HS-27A (cell line): Measurements from ENCODE around the gene NAPEPLD.
"Not testable (repeated sequence)": the region's sequence is repeated elsewhere in the genome, so short reads cannot be mapped to it uniquely, and the experiment has no call there.

Experiments
- DNase-seq: peaks from one replicate; pipeline ENCODE4 v3.0.0-alpha.2; 2012; ENCODE audit warnings: low read depth, missing footprints

Gene NAPEPLD

DNA sequence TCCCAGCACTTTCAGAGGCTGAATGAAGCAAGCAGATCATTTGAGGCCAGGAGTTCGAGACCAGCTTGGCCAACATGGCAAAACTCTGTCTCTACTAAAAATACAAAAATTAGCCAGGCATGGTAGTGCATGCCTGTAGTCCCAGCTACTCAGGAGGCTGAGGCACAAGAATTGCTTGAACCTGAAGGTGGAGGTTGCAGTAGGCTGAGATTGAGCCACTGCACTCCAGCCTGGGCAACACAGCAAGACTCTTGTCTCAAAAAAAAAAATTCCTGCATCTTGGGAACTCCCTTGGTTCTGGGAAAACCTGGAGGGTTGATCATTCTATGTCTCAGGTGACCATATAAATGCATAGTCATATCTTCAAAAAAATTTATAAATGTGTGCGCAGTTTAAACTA, 4.1 kb downstream of the NAPEPLD start:
- not testable (repeated sequence) for DNase-seq

DNA sequence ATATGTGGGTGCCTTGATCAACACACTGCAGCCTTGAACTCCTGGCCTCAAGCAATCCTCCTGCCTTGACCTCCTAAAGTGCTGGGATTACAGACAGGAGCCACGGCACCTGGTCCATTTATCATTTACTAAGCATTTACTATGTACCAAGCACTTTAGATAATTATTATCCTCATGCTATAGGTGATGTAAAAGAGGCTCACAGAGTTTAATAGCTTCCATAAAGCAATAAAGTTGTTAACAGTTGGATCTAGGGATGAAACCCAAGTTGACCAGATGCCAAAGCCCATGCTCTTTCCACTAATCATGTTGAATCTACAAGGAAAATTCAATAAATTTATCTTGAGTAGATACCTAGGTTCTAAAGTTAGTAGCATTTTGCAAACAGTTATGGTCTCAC, 5.0 kb downstream of the NAPEPLD start:
- no peak for DNase-seq

DNA sequence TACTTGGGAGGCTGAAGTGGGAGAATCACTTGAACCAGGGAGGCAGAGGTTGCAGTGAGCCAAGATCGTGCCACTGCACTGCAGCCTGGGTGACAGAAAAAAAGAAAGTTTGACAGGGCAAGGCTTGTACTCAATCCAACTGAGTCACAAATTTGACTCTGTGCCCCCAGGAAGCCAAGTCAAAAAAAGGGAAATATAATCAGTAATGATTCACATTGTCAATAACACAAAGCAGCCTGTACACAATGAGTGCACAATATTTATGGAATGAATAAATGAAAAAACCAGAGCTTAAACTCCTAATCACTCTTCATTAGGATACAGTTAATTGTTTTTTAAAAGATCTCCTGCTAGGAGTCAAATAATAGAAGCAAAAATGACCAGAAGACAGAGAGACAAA, 6.4 kb downstream of the NAPEPLD start:
- no peak for DNase-seq

DNA sequence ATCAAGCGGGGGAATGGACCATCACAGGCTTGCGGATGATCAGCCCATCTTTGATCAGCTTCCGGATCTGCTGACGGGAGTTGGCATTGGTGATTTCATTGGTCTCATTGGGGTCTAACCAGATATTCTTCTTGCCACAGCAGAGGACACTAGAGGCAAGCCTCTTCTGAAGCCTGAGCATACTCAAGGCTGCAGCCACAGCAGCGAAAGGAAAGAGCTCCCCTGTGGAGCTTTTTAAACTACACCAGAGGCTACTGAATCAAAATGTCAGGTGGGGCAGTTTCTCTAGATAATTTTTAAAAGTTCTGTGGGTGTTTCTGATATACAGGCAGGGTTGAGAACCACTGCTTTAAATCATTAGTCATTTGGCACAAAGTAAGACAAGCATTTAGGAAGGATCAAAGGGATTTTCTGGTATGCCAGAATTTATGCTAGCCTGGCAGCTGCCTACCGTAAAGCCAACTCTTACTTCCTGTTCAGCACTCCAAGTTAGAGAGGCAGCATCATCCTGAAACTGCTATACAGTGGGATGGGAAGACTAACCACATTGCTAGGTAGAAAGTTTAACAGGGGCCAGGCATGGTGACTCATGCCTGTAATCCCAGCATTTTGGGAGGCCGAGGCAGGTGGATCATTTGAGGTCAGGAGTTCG, 7.0 kb downstream of the NAPEPLD start:
- DNase-seq = no peak

DNA sequence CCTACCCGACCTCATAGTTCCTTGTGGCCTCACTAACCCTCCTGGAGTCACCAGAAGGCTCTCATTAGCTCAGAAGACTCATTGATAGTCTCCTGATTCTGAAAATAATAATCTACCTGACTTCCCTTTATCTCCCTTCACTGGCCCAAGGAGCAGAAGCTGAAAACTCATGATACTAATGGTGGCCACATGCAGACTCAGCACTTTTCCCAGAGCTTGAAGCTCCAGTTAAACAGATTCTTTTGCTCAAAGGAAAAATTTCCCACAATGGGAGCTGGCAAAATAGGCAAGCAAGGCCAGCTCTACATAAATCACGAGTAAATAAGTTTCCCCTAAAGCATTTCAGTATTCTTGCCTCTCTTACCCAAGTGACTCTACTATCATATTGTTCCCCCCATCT, 8.2 kb downstream of the NAPEPLD start:
- no peak for DNase-seq

DNA sequence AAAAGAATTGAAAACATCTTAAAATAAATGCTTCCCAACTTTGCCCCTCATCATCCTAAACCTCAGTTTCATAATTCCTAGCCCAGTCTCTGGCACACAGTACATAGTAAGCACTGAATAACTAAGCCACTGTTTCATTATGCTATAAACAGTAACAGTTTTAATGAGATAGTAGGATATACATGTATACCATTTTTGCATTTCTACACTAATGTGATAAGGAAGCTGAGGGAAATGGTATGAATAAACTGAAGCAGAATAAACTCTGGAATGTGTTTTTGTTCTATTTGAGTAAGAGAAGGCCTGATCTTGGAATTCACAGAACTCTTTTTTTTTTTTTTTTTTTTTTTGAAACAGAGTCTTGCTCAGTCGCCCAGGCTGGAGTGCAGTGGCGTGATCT, 8.8 kb downstream of the NAPEPLD start:
- DNase-seq = no peak

DNA sequence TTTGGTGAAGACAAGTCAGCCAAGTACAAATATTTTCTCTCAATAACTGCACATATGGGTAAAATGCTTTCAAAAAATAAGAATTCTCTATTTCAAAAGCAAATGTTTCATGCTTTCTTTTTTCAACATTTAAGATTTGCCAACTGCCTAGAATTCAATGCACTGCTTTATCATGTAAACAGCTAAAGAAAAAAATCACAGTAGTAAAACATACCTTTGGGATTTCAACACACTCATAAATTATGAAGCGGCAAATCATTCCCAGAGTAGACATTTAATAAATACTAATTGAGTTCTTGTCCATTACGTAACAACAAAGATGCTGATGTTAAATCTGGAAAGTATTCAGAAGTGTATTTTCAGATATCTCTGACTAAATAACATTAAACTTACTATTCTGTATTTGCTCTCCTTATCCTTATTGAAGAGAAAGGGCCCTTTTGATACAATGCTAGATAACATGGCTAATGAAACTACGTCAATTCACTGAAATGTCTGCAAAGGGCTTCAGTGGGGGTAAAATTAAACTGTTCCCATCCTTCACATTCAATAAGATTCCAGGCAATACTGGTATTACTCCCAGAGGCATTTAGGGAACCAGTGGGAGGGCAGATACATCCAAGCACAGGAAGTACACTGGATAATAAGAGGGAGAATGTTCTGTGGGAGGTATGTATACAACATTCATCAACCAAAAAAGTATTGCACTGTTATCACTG, 13.9 kb downstream of the NAPEPLD start:
- DNase-seq = no peak

DNA sequence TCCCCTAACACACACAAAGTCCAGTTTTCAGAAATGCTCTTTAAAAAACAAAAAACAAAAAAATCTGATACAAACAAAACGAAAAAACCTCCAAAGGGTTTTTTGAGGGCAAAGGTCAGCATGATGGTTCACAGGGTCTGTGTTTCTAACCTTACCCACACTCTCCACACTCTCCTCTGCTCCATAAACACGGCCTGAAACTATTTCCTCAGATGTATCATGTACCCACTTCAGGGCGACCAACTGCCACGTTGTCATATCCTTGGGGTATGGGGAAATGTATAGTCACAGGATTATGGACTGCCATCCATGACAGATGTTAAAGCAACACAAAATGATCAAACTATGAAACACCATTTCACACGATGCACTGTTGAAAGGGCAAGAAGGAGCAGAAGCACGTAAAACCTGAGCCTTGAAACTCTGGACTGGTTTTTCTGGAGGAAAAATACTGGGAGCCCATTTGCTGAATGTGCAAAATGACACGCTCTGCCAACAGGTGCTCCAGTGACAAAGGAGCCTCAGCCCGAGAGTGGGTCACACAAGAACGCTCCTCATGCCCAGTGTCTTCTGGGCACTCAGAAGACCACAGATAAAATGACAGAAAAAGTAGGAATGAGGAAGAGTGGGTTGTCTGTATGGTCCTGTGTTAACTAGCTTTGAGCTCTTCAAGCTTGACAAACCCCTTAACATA, 15.8 kb downstream of the NAPEPLD start:
- DNase-seq = no peak

DNA sequence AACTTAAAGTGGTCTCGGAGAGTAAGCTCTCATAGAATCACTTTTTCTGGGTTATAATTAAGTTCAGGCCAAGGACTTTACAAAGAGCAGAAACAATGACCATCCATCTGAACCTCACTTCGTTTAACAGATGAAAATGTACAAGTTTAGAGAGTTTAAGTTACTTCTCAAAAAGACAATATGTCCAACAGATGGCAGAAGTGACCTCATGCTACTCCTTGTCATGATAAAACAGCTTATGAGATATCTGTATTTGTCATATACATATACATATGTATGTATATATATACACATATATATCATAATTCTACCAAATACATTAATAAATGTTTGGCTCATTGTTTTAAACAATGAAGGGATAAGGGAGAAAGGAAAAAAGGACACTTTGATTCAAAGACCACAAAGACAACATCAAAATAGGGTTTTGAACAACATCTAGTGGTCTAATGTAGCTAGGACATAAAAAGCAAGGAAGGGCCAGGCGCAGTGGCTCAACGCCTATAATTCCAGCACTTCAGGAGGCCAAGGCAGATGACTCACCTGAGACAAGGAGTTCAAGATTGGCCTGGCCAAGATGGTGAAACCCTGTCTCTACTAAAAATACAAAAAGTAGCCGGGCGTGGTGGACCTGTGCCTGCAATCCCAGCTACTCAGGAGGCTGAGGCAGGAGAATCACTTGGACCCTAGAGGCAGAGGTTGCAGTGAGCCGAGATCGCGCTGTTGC, 17.8 kb downstream of the NAPEPLD start:
- no peak for DNase-seq

DNA sequence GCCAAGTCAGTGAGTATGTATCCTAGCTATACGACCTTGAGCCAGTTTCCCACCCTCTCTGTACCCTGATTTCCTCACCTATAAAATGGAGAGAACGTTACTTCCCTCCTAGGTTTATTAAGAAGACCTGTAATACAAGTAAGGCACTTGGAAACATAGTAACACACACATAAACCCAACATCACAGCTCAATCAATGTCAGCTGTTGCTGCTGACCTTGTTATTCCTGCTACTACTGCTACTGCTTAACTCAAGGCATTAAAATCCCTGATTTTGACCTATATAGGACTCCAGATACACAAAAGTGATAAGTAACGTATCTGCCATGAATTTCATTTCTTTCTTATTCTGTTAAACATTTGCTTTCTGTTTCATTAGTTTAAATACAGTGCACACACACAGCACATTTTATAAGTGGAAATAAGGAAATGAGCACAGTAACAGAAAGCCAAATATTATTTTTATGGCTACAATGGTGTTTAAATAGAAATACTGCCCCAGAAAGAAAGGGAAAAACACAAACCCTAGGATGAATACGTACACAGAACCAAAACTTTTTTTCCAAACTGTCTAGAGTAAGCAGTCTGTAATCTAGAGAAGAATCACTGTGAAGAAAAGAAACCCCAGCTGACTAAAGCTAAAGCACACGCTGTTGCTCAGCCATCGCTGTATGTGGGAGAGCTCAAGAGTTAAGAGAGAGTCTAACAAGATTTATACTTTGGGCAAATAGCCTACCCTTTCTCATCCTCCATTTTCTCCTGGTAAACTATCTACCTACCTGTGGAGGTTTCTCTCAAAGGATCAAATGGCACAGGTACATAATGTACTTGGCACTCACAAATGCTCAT, 19.0 kb downstream of the NAPEPLD start:
- DNase-seq = no peak

DNA sequence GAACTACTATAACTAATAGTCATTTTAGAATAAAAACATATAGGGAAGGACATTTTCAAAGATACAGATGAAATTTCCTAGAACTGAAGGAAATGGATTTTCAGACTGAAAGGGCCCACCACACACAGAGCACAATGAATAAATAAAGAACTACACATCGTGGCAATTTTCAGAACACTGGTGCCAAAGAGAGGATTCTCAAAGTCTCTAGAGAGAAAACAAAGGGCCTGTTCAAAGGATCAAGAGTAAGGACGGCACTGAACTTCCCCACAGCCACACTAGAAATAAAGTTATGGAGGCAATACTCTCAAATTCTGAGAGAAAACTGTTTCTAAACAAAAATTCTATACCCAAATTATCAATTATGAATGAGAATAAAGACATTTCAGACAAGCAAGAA, 21.9 kb downstream of the NAPEPLD start:
- no peak for DNase-seq

DNA sequence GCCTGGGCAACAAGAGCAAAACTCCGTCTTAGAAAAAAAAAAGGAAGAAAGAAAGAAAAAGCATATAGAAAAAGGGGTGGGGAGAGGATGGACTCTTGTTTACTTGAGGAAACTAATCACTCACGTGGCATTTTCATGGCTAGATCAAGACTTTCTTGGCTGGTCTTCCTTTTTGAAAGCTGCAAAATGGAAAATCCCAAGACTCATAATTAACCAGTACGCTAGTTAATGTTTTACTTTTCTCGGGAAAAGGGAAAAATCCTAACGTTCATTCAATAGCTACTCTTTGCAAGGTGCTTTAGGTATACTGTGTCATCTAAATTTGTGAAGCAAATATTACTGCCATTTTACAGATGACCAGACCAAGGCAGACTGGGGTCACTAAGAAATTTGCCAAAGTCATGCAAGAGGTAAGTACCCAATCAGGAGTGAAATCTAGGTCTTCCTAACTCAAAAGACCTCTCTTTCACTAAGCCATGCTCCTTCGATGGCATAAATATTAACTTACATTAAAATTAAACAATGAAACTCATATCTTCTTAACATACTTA, 24.4 kb downstream of the NAPEPLD start:
- DNase-seq = no peak

DNA sequence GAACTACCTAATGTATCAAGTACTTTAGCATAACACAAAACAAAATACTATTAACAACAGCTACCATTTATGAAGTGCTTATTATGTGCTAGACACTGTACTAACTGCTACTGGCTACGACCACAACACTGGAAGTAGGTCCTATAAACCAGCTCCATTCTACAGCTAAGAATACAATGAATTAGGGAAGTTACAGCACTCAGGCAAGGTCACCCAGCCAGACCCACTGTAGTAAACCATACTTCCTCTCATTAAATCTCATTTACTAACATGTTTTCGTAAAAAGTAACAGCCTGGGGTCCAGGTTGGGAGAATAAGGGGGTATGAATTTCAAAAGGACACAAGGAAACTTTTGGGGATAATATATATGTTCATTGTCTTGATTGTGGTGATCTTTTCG, 25.4 kb downstream of the NAPEPLD start:
- DNase-seq = no peak

DNA sequence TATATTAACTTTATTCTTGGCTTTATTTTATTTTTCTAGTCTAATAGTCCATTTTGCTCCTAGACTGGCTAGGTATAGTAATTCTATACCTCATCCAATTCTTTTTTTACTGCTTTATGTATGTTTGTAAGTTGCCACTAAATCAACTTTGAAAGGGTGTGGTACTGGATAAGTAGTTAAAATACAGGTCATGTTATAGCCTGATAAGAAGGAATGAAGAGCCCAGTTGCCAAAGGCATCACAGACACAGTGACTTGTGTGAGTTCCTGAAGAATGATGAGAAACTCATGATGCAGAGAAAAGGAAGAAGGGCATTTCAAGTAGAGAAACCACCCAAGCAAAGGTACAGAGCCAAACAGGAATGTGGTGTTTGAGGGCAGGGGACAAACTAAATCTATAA, 27.3 kb downstream of the NAPEPLD start:
- DNase-seq = no peak

DNA sequence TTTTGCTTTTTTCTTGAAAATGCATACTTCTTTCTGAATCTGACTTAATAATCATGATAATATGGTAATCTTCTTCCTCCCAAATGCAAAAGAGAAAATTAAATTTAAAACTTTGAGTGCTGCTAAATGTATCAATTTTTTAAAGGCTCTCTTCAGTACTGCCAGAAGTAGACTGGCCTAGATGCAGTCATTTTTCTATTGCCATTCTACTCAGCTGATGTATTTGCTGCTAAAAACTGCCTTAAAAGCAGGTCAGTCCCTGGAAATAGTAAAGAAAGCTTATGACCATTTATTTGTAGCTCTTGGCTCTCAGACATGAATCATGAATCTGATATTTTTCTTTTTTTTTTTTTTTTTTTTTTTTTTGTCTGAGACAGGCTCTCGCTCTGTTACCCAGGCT, 28.5 kb downstream of the NAPEPLD start:
- DNase-seq = no peak

DNA sequence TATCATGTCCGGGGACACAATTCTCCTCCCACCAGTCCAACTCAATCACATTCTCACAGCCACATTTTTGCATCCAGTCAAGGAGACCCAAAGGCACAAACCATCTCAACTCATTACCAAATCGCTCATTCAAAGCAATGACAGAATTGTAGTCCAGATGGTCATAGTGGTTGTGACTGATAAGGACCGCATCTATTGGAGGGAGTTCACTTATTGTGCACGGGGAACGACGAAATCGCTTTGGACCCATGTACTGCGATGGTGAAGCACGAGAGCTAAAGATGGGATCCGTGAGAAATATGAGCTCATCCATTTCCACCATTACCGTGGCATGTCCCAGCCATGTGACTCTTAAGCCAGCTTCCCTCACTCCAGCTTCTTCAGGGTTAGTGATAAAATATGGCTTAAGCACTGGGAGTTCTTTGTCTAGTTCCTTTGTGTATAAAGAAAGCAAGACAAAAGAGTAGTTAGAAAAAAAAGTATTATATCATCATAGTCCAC, 29.1 kb downstream of the NAPEPLD start:
- no peak for DNase-seq

DNA sequence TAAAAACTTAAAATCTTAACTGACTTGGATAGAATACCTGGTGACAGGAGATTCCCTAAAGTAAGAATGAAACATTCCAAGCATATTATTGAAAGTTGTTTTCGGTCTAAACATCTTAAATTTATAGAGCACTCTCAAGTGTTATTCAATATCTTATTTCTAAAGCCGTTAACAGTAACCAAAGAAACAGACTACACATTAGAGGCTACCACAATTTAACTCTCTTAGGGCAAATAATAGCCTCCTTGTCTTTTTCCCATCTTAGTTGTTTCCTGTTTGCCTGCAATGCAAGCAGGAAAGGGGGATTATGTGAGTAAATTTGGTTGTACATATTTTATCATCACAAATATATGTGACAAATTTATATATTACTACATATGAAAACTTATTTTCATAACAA, 31.4 kb downstream of the NAPEPLD start:
- no peak for DNase-seq

DNA sequence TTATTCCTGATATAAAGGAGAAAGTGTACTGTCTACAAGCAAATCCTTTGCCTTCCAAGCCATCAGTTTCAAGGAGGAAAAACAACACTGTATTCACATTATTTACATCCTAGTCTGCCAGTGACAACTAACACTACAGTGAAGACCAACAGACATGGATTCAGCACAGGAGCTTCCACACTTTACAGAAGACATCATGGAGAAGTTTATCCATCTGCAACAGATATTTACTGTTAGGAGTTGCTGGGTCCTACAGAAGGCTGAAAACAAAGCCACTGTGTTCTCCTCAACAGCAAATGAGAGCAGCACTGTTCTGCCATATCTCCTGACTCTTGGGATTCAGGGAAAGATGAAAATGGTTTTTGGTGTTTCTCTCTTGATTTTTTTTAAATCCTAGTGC, 31.9 kb downstream of the NAPEPLD start:
- no peak for DNase-seq

DNA sequence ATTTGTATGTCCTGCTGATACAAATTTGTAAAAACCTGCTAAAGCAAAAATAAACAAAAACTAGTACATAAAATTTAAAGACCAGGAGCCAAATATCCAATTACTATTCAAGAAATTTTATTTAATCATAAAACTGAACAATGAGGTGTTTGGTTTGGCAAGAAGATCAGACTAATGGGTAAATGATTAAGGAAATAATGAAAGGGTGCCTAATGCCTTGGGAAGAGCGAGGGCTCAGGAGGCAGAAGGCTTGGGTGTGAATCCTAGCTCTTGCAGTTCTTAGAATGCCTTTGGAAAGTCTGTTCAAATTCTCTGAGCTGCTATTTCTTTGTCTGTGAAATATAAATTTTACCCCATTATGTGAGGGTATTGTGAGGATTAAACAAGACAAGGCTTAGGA, 32.4 kb downstream of the NAPEPLD start:
- no peak for DNase-seq

DNA sequence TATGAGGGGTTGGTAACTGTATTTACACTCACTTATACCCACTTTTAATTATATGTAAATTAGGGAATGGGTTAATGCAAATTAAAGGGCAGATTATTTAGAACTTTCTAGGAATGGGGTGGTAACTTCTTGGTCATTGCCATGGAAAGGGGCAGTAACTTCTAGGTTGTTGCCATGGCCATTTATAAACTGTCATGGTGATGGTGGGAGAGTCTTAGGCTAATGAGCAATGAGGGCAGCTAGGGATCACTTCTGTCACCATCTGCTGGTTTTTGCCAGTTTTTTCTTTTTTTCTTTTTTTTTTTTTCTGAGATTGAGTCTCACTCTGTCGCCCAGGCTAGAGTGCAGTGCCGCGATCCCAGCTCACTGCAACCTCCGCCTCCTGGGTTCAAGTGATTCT, 33.1 kb downstream of the NAPEPLD start:
- no peak for DNase-seq

DNA sequence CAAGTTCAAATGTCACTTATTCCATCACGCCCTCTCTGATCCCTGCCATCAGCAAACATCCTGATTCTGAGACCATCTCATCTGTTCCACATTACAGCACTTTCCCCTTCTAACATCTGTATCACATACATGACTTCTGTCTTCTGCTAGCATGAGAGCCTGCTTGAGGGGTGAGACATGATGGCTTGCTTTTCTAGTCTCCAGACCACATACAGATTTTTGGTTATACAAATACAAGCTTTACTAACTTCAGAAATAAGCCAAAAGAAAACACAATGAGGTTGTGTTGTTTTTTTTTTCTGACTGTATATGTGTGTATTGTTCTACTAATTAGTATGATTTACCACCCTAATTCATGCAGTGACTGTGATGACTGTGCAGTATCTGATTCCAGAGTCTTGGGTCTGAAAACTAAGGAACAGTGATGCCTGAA, 34.3 kb downstream of the NAPEPLD start:
- no peak for DNase-seq
